Measurements from ENCODE around the gene FBXL4.
A peak's percentile ranks its signal among the peaks of the same experiment; 100 is the strongest.

FBXL4 gene

GRCh38 chr6:98835149-98836024 lies 112.4 kb downstream of the FBXL4 start:
- peaks cover 88% of the 10 kb centered on the region for H3K27me3 ChIP-seq (ENCODE audit: control insufficient read depth, insufficient read depth, low read length, poor library complexity, severe bottlenecking)
- H3K4me1 ChIP-seq (ENCODE audit: control insufficient read depth, insufficient read depth, low read length), result peaks cover 32% of the 10 kb centered on the region
- 0% methylated on average over 76 of the region's 76 CpGs for WGBS, 2 experiments
- no peaks in the 10 kb centered on the region for H3K36me3 ChIP-seq (ENCODE audit: control insufficient read depth, insufficient read depth, low read length)
- H3K4me3 ChIP-seq (ENCODE audit: insufficient read depth, low read depth, low read length), result peak overlapping the region; percentile 62
- no peaks in the 10 kb centered on the region for H3K9me3 ChIP-seq (ENCODE audit: control insufficient read depth, low read length)
- no peak overlapping the region for H3K27ac ChIP-seq (ENCODE audit: insufficient read depth, low read depth, low read length, poor library complexity, severe bottlenecking)

- H3K27me3 ChIP-seq (ENCODE audit: control insufficient read depth, insufficient read depth, low read length, poor library complexity, severe bottlenecking), result peaks cover 88% of the 10 kb centered on the region
- no peaks in the 10 kb centered on the region for H3K36me3 ChIP-seq (ENCODE audit: control insufficient read depth, insufficient read depth, low read length)
- peak within 1 kb of the TSS; percentile 62 for H3K4me3 ChIP-seq (ENCODE audit: insufficient read depth, low read depth, low read length)
- no peaks in the 10 kb centered on the region for H3K9me3 ChIP-seq (ENCODE audit: control insufficient read depth, low read length)
- 0 to 1% methylated on average over 83 of the region's 83 CpGs for WGBS, 2 experiments
- H3K27ac ChIP-seq (ENCODE audit: insufficient read depth, low read depth, low read length, poor library complexity, severe bottlenecking), result peak within 1 kb of the TSS; percentile 82
- peaks cover 38% of the 10 kb centered on the region for H3K4me1 ChIP-seq (ENCODE audit: control insufficient read depth, insufficient read depth, low read length)
These were observed 113.4 kb downstream of the FBXL4 start, which contains the start of gene POU3F2 for GRCh38 chr6:98834060-98835031. Gene POU3F2 (plus strand): TSS chr6:98834574. CDS start chr6:98834874, 300 bp downstream.

- Histone ChIP-seq H3K27ac (ENCODE audit: insufficient read depth, low read depth, low read length, poor library complexity, severe bottlenecking) (peak overlapping the region; percentile 63), H3K36me3 (ENCODE audit: control insufficient read depth, insufficient read depth, low read length) (no peaks in the 10 kb centered on the region), H3K4me1 (ENCODE audit: control insufficient read depth, insufficient read depth, low read length) (peaks cover 44% of the 10 kb centered on the region), H3K27me3 (ENCODE audit: control insufficient read depth, insufficient read depth, low read length, poor library complexity, severe bottlenecking) (peaks cover 88% of the 10 kb centered on the region), H3K4me3 (ENCODE audit: insufficient read depth, low read depth, low read length) (peak overlapping the region; percentile 53), H3K9me3 (ENCODE audit: control insufficient read depth, low read length) (no peaks in the 10 kb centered on the region)
- 0 to 1% methylated on average over 41 to 42 of the region's 42 CpGs for WGBS, 2 experiments
These were observed 114.3 kb downstream of the FBXL4 start for GRCh38 chr6:98833307-98834059.

- H3K27me3 ChIP-seq (ENCODE audit: control insufficient read depth, insufficient read depth, low read length, poor library complexity, severe bottlenecking), result peaks cover 88% of the 10 kb centered on the region
These were observed 114.8 kb downstream of the FBXL4 start for GRCh38 chr6:98833057-98833306.

GRCh38 chr6:98832284-98833056 lies 115.3 kb downstream of the FBXL4 start:
- peak overlapping the region; percentile 53 for H3K4me3 ChIP-seq (ENCODE audit: insufficient read depth, low read depth, low read length)
- peaks cover 88% of the 10 kb centered on the region for H3K27me3 ChIP-seq (ENCODE audit: control insufficient read depth, insufficient read depth, low read length, poor library complexity, severe bottlenecking)
- H3K4me1 ChIP-seq (ENCODE audit: control insufficient read depth, insufficient read depth, low read length), result peaks cover 51% of the 10 kb centered on the region
- H3K36me3 ChIP-seq (ENCODE audit: control insufficient read depth, insufficient read depth, low read length), result no peaks in the 10 kb centered on the region
- no peak overlapping the region for H3K27ac ChIP-seq (ENCODE audit: insufficient read depth, low read depth, low read length, poor library complexity, severe bottlenecking)
- H3K9me3 ChIP-seq (ENCODE audit: control insufficient read depth, low read length), result no peaks in the 10 kb centered on the region
- 1% methylated on average over 59 of the region's 59 CpGs for WGBS, 2 experiments

More at GRCh38 chr6:98833057-98833306, 114.8 kb downstream of the FBXL4 start:
- H3K9me3 ChIP-seq (ENCODE audit: control insufficient read depth, low read length), result no peaks in the 10 kb centered on the region
- no peaks in the 10 kb centered on the region for H3K36me3 ChIP-seq (ENCODE audit: control insufficient read depth, insufficient read depth, low read length)
- H3K4me1 ChIP-seq (ENCODE audit: control insufficient read depth, insufficient read depth, low read length), result peaks cover 48% of the 10 kb centered on the region
- WGBS, 2 experiments, result 0 to 1% methylated on average over 26 of the region's 26 CpGs
- H3K27ac ChIP-seq (ENCODE audit: insufficient read depth, low read depth, low read length, poor library complexity, severe bottlenecking), result no peak overlapping the region
- H3K4me3 ChIP-seq (ENCODE audit: insufficient read depth, low read depth, low read length), result peak overlapping the region; percentile 53

GRCh38 chr6:98831959-98832283 lies 115.8 kb downstream of the FBXL4 start:
- WGBS, 2 experiments, result 3 to 4% methylated on average over 7 to 8 of the region's 11 CpGs
- Histone ChIP-seq H3K36me3 (ENCODE audit: control insufficient read depth, insufficient read depth, low read length) (no peaks in the 10 kb centered on the region), H3K4me3 (ENCODE audit: insufficient read depth, low read depth, low read length) (peak overlapping the region; percentile 53), H3K27ac (ENCODE audit: insufficient read depth, low read depth, low read length, poor library complexity, severe bottlenecking) (no peak overlapping the region), H3K4me1 (ENCODE audit: control insufficient read depth, insufficient read depth, low read length) (peaks cover 53% of the 10 kb centered on the region), H3K27me3 (ENCODE audit: control insufficient read depth, insufficient read depth, low read length, poor library complexity, severe bottlenecking) (peaks cover 88% of the 10 kb centered on the region), H3K9me3 (ENCODE audit: control insufficient read depth, low read length) (no peaks in the 10 kb centered on the region)

- H3K36me3 ChIP-seq (ENCODE audit: control insufficient read depth, insufficient read depth, low read length), result no peaks in the 10 kb centered on the region
- H3K27me3 ChIP-seq (ENCODE audit: control insufficient read depth, insufficient read depth, low read length, poor library complexity, severe bottlenecking), result peaks cover 88% of the 10 kb centered on the region
- peak overlapping the region; percentile 53 for H3K4me3 ChIP-seq (ENCODE audit: insufficient read depth, low read depth, low read length)
- no peak overlapping the region for H3K27ac ChIP-seq (ENCODE audit: insufficient read depth, low read depth, low read length, poor library complexity, severe bottlenecking)
- 1% methylated on average over 58 of the region's 58 CpGs for WGBS, 2 experiments
- H3K9me3 ChIP-seq (ENCODE audit: control insufficient read depth, low read length), result no peaks in the 10 kb centered on the region
- peaks cover 54% of the 10 kb centered on the region for H3K4me1 ChIP-seq (ENCODE audit: control insufficient read depth, insufficient read depth, low read length)
These were observed 116.4 kb downstream of the FBXL4 start for GRCh38 chr6:98831057-98831958.

- WGBS, 2 experiments, result 0% methylated on average over 2 of the region's 2 CpGs
- H3K36me3 ChIP-seq (ENCODE audit: control insufficient read depth, insufficient read depth, low read length), result no peaks in the 10 kb centered on the region
- peaks cover 62% of the 10 kb centered on the region for H3K4me1 ChIP-seq (ENCODE audit: control insufficient read depth, insufficient read depth, low read length)
- no peak overlapping the region for H3K27ac ChIP-seq (ENCODE audit: insufficient read depth, low read depth, low read length, poor library complexity, severe bottlenecking)
- H3K4me3 ChIP-seq (ENCODE audit: insufficient read depth, low read depth, low read length), result no peak overlapping the region
- peaks cover 90% of the 10 kb centered on the region for H3K27me3 ChIP-seq (ENCODE audit: control insufficient read depth, insufficient read depth, low read length, poor library complexity, severe bottlenecking)
- no peaks in the 10 kb centered on the region for H3K9me3 ChIP-seq (ENCODE audit: control insufficient read depth, low read length)
These were observed 117.6 kb downstream of the FBXL4 start for GRCh38 chr6:98830146-98830545.
